Colonic mucosa (tissue), 4 donors: ENCODE measurements around the gene TMEM182. TPM values are rescaled to one million over a fixed set of nuclear protein-coding genes. Genes with fewer than 3 reads are reported as not detected.

ENCODE experiments used
- DNase-seq: peaks from one replicate; pipeline ENCODE4 v3.0.0-alpha.2; 2020
- H3K27ac ChIP-seq: fragments of 200-600 bp; one replicate; pipeline ENCODE4 v1.8.0; 2021
- H3K27me3 ChIP-seq: fragments of 200-600 bp; one replicate; pipeline ENCODE4 v1.8.0; 2021
- H3K36me3 ChIP-seq: fragments of 200-600 bp; one replicate; pipeline ENCODE4 v1.8.0; 2021
- H3K4me1 ChIP-seq: fragments of 200-600 bp; one replicate; pipeline ENCODE4 v1.8.0; 2021; ENCODE audit warnings: mild to moderate bottlenecking
- H3K4me3 ChIP-seq: fragments of 200-600 bp; one replicate; pipeline ENCODE4 v1.8.0; 2021
- H3K9ac ChIP-seq, 2 donors: one replicate each; pipeline ENCODE4 v1.7.0; 2013; ENCODE audit warnings: control low read depth in 2 of 2, low read depth in 2 of 2, low read length in 2 of 2
- H3K9me3 ChIP-seq: fragments of 200-600 bp; one replicate; pipeline ENCODE4 v1.8.0; 2021
- CTCF ChIP-seq: fragments of 200-600 bp; IDR thresholded peaks from one replicate; pipeline ENCODE4 v1.8.0; 2022; ENCODE audit warnings: antibody characterized with exemption, mild to moderate bottlenecking
- intact Hi-C: fragments of 100-400 bp; cut with DNase I; formaldehyde crosslinking; loops from one replicate; pipeline ENCODE4 v1.14.1; 2022
- total RNA-seq, 2 donors: library from RNA; stranded (reverse); fragmentation: NEBNext Ultra II Directional in 1 of 2; extraction: Animal tissue kit (Norgen Biotek cat#: 25700) in 1 of 2; gene quantifications; one replicate each; pipeline ENCODE4 v1.2.1, GENCODE V29; 2021
- donor health status: healthy.
- donor health status: DM: no; HTN: no; CAD: no.
- donor health status: DM: no; HTN: no; CAD: no.

The TMEM182 gene, protein sequence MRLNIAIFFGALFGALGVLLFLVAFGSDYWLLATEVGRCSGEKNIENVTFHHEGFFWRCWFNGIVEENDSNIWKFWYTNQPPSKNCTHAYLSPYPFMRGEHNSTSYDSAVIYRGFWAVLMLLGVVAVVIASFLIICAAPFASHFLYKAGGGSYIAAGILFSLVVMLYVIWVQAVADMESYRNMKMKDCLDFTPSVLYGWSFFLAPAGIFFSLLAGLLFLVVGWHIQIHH
- total RNA-seq, result 1 to 10 TPM; 3.4 to 3.8 TPM

DNA sequence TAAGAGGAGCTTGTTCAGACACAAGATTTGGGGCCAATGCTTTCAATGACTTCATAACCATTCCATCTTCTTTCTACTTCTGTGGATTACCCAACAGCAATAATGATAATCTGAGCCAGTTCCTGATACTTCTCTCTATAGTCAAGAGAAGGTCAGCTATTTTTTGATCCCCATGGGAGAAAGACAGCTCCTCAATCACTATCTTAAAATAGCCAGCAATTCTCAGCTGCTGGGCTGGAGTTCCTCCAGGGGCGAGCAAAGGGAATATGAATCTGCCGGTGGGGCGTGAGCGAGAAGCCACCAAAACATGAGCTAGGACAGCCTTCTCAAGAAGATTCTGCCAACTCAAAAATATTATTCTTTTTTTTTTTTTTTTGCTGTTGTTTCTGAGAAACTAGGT, at the start of gene TMEM182:
TSS of gene TMEM182 (plus strand) at position 269 of the 400 bp plus-strand sequence. CDS start 187 bp downstream, outside the sequence.
- Histone ChIP-seq H3K4me3 (no peak within 1 kb of the TSS), H3K27ac (no peak within 1 kb of the TSS), H3K36me3 (no peaks in the 10 kb centered on the region), H3K9ac (no peak within 1 kb of the TSS), H3K27me3 (no peaks in the 10 kb centered on the region), H3K9me3 (no peaks in the 10 kb centered on the region), H3K4me1 (no peaks in the 10 kb centered on the region)
- intact Hi-C loops, result no loop called here
- DNase-seq, result no peak
- TF ChIP-seq CTCF, result no peak

DNA sequence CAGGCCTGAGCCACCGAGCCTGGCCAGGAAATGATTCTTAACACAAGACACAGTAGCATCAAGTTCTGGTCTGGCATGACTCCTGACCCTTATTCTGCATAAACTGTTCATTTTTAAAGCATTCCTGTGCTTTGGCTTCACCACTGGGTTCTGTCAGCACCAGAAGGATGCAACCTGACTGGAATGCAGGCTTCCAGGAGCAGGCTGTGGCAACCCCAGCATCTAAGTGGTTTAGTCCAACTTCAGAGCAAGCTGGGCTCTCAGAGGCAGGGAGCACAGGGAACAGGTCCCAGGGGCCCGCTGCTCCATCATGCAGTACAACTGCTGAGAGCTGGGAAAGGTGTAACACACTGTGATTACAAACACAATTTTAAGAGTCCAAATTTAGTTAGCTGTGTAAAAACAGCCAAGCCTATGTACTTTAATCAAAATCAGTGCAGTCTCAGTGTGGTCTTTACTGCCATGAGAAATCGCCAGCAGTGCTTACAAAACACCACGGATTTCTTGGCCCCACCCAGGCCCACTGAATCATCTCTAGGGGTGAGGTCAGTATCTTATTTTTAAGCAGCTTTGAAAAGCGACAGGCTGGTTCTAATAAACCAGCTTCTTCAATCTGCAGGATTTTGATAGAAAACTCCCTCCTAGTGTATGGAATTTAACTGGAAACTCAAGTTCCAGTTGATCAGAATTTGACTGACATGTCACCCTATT, 44.4 kb upstream of the TMEM182 start:
- intact Hi-C loops, result no loop called here
- H3K27ac ChIP-seq, result no peak overlapping the region

DNA sequence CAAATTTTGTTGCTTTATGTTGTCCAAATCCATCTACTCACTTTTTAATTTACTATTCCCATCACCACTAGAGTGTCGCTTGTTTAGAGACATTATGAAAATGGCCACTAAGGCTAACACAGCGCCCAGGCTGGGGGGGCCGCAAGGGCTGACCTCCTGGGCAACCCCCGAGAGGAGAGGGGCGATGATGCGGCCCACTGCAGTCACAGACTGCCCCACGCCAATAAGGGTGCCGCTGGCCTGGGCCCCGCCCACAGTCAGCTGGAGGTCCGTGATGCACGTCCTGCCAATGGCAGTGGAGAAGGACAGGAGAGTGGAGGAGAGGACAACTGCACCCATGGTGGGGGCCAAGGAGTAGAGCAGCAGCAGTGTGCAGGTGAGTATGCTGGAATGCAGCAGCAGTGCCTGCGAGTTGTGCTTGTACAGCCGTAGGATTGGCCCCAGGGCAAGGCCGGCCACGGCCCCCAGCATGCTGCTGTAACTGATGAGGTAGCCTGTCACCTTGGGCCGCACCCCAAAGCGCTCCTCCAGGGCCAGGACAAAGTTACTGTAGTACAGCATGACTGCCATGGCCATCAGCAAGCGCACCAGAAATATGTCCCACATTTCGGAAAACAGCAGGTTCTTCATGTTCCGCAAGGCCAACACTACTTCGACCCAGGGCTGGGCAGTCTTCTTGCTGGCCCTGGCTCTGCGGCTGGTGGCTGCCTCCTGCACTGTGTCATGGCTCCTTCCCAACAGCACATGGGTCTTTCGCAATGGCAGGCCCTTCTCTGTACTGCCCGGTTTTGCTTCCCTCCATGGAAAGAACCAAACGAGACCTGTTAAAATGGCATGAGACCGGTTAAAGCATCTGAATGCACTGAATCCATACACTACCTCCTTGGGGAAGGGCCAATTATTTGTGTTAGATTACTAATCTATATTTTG, 43.2 kb upstream of the TMEM182 start:
- H3K4me3 ChIP-seq, result no peak overlapping the region
- intact Hi-C loops, result no loop called here
- DNase-seq, result no peak
- H3K4me1 ChIP-seq, result no peaks in the 10 kb centered on the region
- no peaks in the 10 kb centered on the region for H3K27me3 ChIP-seq
- H3K9ac ChIP-seq, result no peak overlapping the region
- peaks cover 5% of the 10 kb centered on the region for H3K36me3 ChIP-seq
- H3K27ac ChIP-seq, result no peak overlapping the region
- no peaks in the 10 kb centered on the region for H3K9me3 ChIP-seq
- no peak for TF ChIP-seq CTCF

More for the DNA sequence above, 44.4 kb upstream of the TMEM182 start:
- no peak for DNase-seq
- Histone ChIP-seq H3K27me3 (no peaks in the 10 kb centered on the region), H3K9me3 (no peaks in the 10 kb centered on the region), H3K4me1 (no peaks in the 10 kb centered on the region), H3K4me3 (no peak overlapping the region), H3K9ac (no peak overlapping the region), H3K36me3 (peaks cover 5% of the 10 kb centered on the region)
- TF ChIP-seq CTCF, result no peak

DNA sequence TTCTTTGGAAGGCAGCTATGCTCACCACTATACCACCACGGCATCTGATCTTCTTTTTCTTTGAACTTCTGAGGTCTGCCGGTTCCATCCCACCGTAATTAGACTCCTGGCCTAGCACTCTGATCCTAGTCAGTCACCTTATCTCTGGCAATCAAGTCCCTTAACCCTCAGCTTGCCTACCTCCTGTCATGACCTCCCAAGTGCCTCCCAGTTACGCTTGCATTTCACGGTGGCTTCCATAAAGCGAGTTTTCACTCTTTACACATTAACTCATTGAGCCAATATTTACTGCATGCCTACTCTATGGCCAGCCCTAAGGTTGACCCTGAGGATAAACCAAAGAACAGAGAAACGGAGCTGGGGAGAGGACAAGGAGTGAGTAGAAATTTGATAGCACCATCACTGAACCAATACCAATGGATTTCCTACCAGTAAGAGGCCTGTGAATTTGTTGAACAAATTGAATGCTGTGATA, 37.8 kb upstream of the TMEM182 start:
- Histone ChIP-seq H3K9me3 (no peaks in the 10 kb centered on the region), H3K4me1 (no peaks in the 10 kb centered on the region), H3K36me3 (peaks cover 3% of the 10 kb centered on the region), H3K27me3 (no peaks in the 10 kb centered on the region), H3K4me3 (no peak overlapping the region), H3K27ac (no peak overlapping the region), H3K9ac (no peak overlapping the region)
- TF ChIP-seq CTCF, result no peak
- no peak for DNase-seq
- intact Hi-C loops, result no loop called here

GRCh38 chr2:102724553-102724952, 37.3 kb upstream of the TMEM182 start:
- TF ChIP-seq CTCF, result no peak
- H3K36me3 ChIP-seq, result peaks cover 3% of the 10 kb centered on the region
- intact Hi-C loops, result no loop called here
- H3K4me1 ChIP-seq, result no peaks in the 10 kb centered on the region
- no peaks in the 10 kb centered on the region for H3K9me3 ChIP-seq
- no peak overlapping the region for H3K27ac ChIP-seq
- no peak overlapping the region for H3K9ac ChIP-seq
- no peak for DNase-seq
- H3K4me3 ChIP-seq, result no peak overlapping the region
- H3K27me3 ChIP-seq, result no peaks in the 10 kb centered on the region
